Limb (tissue), 2 donors: ENCODE results near the gene PGGT1B.
"Not testable (repeated sequence)": the region's sequence is repeated elsewhere in the genome, so short reads cannot be mapped to it uniquely, and the experiment has no call there.

Experiments used
- DNase-seq, 2 donors: peaks; one replicate each; pipeline ENCODE4 v3.0.0-alpha.2; 2016; ENCODE audit errors: extremely low spot score in 2 of 2

Gene PGGT1B

GRCh38 chr5:115260248-115260647, 2.4 kb downstream of the PGGT1B start:
- no peak for DNase-seq

DNA sequence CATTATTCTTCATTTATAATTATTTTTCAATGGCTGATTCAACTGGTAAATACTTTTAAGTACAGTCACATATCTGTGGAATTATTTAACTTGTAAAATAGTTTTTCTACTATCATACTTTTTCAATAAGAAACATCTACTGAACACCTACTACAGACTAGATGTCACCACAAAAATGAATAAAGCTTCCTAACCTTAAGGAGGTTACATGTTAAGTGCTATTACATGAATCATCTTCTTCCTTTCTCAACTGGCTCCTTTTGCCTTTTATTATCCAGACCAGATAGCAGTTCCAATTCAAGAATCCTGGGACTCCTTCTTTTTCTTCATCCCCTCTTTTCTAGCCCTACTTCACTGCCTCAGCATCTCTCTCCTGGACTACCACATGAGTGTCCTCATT, 4.7 kb downstream of the PGGT1B start:
- no peak for DNase-seq

DNA sequence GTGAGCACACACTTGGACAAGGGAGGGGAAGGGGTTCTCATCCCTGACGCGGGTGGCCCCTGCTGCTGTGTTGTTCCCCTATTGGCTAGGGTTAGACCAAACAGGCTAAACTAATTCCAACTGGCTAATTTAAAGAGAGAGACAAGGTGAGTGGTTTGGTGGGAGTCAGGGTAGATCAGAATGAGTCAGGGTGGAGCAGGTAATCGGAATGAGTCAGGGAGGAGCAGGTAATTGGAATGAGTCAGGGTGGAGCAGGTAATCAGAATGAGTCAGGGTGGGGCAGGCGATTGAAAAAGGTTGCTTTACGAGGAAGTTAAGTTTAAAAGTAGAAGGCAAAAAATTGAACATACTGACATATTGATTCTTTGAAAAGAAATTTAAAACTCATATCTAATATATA, 13.3 kb downstream of the PGGT1B start:
- DNase-seq = not testable (repeated sequence)

DNA sequence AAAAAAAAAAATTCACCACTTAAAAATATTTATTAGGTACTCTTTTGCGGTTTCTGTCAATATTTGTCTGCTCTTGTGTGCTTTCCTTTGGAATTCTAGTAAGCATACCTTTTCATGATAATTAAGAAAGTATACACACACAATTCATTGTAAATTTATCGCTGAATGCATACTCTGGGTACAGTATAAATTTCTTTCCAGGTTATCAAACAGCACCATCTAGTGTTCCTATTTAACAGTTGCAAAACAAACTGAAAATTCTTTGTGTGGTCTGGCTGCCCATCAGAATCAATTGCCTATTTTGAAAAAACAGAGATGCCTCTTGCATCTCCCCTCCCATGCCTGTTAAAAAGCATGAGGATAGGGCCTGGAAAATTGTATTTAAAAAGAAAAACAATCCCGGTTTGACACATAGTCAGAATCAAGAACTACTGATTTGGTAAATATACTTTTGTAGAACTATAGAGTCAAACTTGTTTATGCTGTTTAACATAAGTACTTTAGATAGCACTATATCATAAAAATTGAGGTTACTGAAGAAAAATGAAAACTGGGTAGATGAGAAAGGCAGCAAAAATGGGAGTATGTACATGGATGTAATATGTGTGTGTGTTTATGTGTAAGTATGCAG, 16.2 kb downstream of the PGGT1B start:
- peak in 1 of 2 donors; percentile 50 for DNase-seq

DNA sequence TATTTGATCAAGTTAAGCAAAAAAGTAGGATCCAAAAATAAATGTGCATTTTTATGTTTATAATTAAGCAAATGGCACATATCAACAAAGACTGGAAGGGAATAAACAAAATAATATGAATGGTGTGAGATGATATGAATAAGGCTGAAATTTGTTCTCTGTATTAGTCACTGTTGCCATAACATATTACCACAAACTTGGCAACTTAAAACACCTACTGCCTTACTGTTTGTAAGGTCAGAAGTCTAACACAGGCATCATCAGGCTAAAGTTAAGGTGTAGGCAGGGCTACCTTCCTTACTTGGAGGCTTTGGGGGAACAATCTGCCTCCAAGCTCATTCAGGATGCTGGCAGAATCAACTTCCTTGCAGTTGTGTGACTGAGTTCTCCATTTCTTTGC, 19.3 kb downstream of the PGGT1B start:
- no peak for DNase-seq

DNA sequence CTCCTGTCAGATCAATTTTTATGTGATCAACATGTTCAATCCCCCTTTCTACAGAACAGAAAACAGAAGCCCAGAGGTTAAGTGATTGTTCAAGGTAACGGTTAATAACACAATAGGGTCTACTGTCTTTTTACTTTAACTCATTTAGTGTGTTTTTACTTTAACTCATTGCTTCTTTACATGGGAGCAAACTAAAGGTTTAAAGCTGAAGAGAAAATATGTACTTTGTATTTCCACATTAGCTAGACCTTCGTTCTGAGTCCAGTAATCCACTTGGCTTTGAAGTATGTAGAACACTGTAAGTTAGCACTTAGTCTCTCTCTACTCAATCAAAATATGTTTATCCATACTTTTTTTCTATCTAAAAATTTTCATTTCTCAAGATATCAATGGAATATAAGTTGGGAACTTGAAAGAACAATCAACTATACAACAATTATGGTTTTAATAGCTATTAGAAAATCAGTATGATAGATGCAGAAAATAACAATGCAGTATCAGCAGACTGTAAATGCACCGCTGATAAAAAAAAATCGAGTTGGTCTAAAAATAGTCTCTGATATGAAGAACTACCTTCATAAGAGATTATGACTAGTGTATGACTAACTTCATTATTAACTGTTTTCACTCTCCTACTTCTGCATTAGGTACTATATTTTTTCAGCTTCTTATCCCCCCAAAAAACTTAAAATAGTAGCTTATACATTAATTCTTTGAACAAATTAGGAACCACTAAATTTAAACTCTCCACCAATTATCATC, 20.6 kb downstream of the PGGT1B start:
- DNase-seq = no peak

- no peak for DNase-seq
Observed at GRCh38 chr5:115237066-115237465, 25.6 kb downstream of the PGGT1B start.

GRCh38 chr5:115236599-115236998, 26.1 kb downstream of the PGGT1B start:
- DNase-seq = no peak

GRCh38 chr5:115231598-115231997, 31.1 kb downstream of the PGGT1B start:
- no peak for DNase-seq

GRCh38 chr5:115229606-115230005, 33.1 kb downstream of the PGGT1B start:
- DNase-seq = no peak

- no peak for DNase-seq
Observed at GRCh38 chr5:115227281-115227680, 35.4 kb downstream of the PGGT1B start.

DNA sequence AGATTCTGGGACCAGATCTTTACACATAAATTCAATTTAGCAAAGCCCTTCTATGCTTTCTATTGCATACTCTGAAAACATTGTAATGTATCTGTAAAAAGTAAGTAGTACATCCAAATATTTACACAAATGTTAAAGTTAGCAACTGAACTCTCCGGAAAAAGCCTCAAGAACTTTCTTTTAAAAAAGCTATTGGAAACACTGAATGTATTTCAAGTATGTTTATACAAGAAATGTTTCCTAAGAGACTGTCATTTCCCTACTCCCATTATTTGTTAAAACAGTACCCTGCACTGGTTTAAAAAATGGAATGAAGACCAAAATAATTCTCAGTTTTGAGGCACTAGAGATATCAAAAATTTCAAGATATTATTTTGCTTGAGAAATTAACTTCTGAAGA, 48.1 kb downstream of the PGGT1B start:
- DNase-seq = no peak

GRCh38 chr5:115209279-115209678, 53.4 kb downstream of the PGGT1B start:
- DNase-seq = no peak

DNA sequence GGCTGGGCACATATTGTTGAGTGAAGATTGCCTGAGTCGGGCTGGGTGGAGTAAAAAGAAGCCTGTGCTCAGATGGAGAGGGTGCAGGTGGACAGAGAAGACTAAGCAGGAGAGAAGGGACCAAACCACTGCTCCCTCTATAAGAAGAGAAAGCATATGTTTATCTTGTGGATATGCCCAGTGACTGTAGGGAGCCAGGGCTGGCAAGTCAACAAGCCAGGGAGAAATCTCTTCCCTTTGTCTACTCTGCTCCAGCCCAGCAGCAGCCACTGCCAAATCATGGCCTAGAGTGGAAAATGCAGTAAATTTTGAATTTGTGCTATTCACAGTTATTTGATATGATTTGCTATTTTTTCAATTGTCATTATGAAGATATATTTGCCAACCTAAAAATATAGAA, 59.7 kb downstream of the PGGT1B start:
- no peak for DNase-seq

- no peak for DNase-seq
Observed at GRCh38 chr5:115196161-115196560, 66.5 kb downstream of the PGGT1B start.

DNA sequence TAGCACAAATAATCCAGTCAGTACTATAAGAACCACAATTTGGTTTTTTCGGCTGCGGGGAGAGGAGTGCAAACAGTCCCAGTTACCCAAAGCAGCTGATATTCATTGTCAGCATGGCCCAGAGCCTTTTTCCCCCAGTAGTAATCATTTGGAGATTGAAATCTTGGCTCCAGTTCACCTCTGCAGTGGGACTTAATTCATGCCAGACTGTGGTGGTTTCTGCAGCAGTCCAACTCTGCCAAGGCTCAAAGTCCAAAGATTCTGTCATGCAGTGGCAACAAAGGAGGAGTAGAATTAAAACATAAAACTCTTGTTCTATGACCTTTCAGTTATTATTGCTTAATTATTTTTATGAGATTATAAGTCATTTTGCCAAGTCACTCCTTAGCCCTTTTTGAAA, 68.0 kb downstream of the PGGT1B start:
- DNase-seq = no peak

DNA sequence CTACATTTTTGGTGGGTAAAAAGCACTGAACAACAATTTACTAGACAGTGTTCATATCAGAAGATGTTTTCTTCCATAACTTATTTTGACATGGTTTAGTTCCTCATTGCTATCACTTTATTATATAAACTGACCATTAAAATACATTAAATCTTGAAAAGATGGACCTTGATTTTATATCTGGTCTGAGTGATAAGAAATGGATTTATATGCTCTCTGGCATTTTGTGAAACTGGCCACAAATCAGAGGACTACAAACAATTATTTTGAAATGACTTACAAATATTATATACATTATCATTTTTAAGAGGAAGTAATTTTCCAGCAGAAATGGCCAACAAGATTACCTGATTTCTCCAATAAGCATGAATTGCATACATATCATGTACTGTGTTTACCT, 69.4 kb downstream of the PGGT1B start:
- DNase-seq = no peak

DNA sequence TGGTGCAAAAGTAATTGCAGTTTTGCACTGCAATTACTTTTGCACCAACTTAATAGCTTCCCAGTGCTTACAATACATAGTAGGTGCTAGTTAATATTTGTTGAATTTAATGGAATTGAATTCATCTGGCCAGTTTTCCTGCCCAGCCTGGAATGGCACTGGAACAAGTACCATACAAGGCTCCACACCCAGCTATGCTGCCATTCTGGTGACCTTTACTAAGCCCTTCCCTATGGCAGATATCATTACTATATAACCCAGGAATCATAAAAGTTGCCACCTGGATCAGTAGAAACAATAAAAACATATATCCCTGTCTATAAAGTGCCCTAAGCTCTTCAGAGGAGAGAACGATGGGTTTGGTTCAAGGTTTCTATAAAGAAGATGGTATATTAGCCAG, 70.6 kb downstream of the PGGT1B start:
- no peak for DNase-seq

DNA sequence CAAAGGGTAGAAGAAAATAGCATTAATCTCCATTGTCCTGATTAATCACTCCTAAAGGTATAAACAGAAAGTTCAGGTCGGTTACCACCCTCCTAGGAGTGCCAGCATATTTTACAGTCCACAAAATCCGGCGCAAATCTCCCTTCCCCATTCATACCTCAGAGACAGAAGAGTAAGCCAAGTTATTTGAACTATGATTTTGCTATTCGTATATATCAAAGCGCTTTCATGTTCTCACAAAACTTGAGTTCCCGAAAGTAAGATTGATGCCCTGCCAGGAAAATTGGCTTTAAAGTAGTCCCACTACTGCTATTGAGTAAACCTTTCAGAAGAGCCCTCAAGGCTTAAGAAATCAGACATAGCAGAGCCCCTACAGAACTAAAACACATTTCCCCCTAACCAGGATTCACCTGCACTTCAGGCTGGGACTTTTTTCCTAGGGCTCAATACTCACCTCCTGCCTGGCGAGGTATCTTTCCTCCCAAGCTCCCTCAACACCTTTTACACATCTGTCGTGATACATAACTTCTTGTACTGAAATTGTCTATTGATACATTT, 71.1 kb downstream of the PGGT1B start:
- no peak for DNase-seq

GRCh38 chr5:115190388-115190787, 72.3 kb downstream of the PGGT1B start:
- DNase-seq = no peak

- no peak for DNase-seq
Observed at GRCh38 chr5:115189866-115190265, 72.8 kb downstream of the PGGT1B start.

DNA sequence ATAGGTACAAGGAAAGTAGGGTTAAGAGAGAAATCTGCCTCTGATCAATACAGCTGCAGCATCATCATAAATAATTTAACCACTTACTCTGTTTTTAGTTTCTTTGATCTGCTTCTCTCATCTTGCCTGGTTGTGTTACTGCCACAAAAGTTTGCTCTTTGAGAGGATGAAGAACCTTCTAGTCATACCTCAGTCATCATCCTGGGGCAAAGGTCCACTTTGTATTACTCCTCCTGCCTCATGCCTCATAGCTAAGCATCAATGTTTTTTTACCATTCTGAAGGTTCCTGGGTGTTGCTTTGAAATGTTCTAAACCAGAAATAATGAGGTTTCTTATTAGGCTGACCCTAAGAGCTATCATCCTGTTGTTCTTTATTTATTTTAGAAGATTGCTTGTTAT, 75.9 kb downstream of the PGGT1B start:
- DNase-seq = no peak

- no peak for DNase-seq
Observed at GRCh38 chr5:115184770-115185169, 77.9 kb downstream of the PGGT1B start.
